Mesothelial cell of epicardium (in vitro differentiated cells): ENCODE results near the gene BEND6. TPM values are rescaled to one million over a fixed set of nuclear protein-coding genes. Genes with fewer than 3 reads are reported as not detected.

Source experiments
- DNase-seq, 2 experiments: peaks; one replicate each; pipeline ENCODE4 v3.0.0; 2021; ENCODE audit warnings: low spot score in 2 of 2; ENCODE audit not compliant: unreplicated experiment in 2 of 2
- H3K27ac Mint-ChIP-seq: 2 replicates; pipeline ENCODE4 v1.8.0; 2021; ENCODE audit warnings: mixed read lengths
- H3K27me3 Mint-ChIP-seq: 2 replicates; pipeline ENCODE4 v1.8.0; 2021; ENCODE audit warnings: low read depth, mixed read lengths
- H3K36me3 Mint-ChIP-seq: 2 replicates; pipeline ENCODE4 v1.8.0; 2021; ENCODE audit warnings: mixed read lengths
- H3K4me1 Mint-ChIP-seq: 2 replicates; pipeline ENCODE4 v1.8.0; 2021; ENCODE audit warnings: mixed read lengths
- H3K4me3 Mint-ChIP-seq: 2 replicates; pipeline ENCODE4 v1.8.0; 2021; ENCODE audit warnings: mild to moderate bottlenecking, moderate library complexity, mixed read lengths
- H3K9me3 Mint-ChIP-seq: 2 replicates; pipeline ENCODE4 v1.8.0; 2021; ENCODE audit warnings: mixed read lengths
- CTCF ChIP-seq: fragments of 200-600 bp; sonication (generic); IDR thresholded peaks from one replicate; pipeline ENCODE4 v1.5.0; 2021; ENCODE audit warnings: antibody characterized with exemption; ENCODE audit not compliant: unreplicated experiment
- total RNA-seq: library from RNA; stranded (reverse); gene quantifications from 3 replicates; pipeline ENCODE4 v1.2.1, GENCODE V29; 2021

The BEND6 gene
- total RNA-seq, 1 donor from 2014 or later, result 7.6 TPM

- no peak overlapping the region for H3K4me3 Mint-ChIP-seq
- no peak overlapping the region for H3K27ac Mint-ChIP-seq
- H3K36me3 Mint-ChIP-seq, result peaks cover 9% of the 10 kb centered on the region
- H3K9me3 Mint-ChIP-seq, result peaks cover 14% of the 10 kb centered on the region
- H3K4me1 Mint-ChIP-seq, result peaks cover 9% of the 10 kb centered on the region
- DNase-seq, result no peak
- TF ChIP-seq CTCF, result no peak
- H3K27me3 Mint-ChIP-seq, result no peaks in the 10 kb centered on the region
Observed at GRCh38 chr6:56944661-56945060, 10.2 kb upstream of the BEND6 start.

- Mint-ChIP-seq H3K9me3 (peaks cover 10% of the 10 kb centered on the region), H3K27ac (no peak overlapping the region), H3K27me3 (no peaks in the 10 kb centered on the region), H3K4me1 (peaks cover 9% of the 10 kb centered on the region), H3K36me3 (peaks cover 5% of the 10 kb centered on the region), H3K4me3 (no peak overlapping the region)
- no peak for DNase-seq
- no peak for TF ChIP-seq CTCF
Observed at GRCh38 chr6:56946368-56946767, 8.5 kb upstream of the BEND6 start.

- Mint-ChIP-seq H3K4me1 (peaks cover 11% of the 10 kb centered on the region), H3K36me3 (no peaks in the 10 kb centered on the region), H3K27me3 (no peaks in the 10 kb centered on the region), H3K4me3 (no peak overlapping the region), H3K9me3 (no peaks in the 10 kb centered on the region), H3K27ac (no peak overlapping the region)
- TF ChIP-seq CTCF, result no peak
- no peak for DNase-seq
Observed at GRCh38 chr6:56947924-56948323, 7.0 kb upstream of the BEND6 start.

- no peak for TF ChIP-seq CTCF
- no peak for DNase-seq
Observed at GRCh38 chr6:56949265-56949664, 5.6 kb upstream of the BEND6 start.

GRCh38 chr6:56949925-56950495, 4.9 kb upstream of the BEND6 start:
- TF ChIP-seq CTCF, result no peak
- no peak for DNase-seq
- peaks cover 13% of the 10 kb centered on the region for H3K27me3 Mint-ChIP-seq
- no peak overlapping the region for H3K4me3 Mint-ChIP-seq
- H3K4me1 Mint-ChIP-seq, result peaks cover 20% of the 10 kb centered on the region
- H3K27ac Mint-ChIP-seq, result no peak overlapping the region
- no peaks in the 10 kb centered on the region for H3K36me3 Mint-ChIP-seq
- no peaks in the 10 kb centered on the region for H3K9me3 Mint-ChIP-seq

More at GRCh38 chr6:56949265-56949664, 5.6 kb upstream of the BEND6 start:
- no peak overlapping the region for H3K4me3 Mint-ChIP-seq
- peaks cover 13% of the 10 kb centered on the region for H3K27me3 Mint-ChIP-seq
- H3K9me3 Mint-ChIP-seq, result no peaks in the 10 kb centered on the region
- H3K27ac Mint-ChIP-seq, result no peak overlapping the region
- H3K36me3 Mint-ChIP-seq, result no peaks in the 10 kb centered on the region
- peaks cover 20% of the 10 kb centered on the region for H3K4me1 Mint-ChIP-seq
